8988T (cell line): ENCODE measurements around the gene HSPA1A.

Experiments
- DNase-seq: peaks from one replicate; pipeline ENCODE4 v3.0.0; 2011

The HSPA1A gene

DNA sequence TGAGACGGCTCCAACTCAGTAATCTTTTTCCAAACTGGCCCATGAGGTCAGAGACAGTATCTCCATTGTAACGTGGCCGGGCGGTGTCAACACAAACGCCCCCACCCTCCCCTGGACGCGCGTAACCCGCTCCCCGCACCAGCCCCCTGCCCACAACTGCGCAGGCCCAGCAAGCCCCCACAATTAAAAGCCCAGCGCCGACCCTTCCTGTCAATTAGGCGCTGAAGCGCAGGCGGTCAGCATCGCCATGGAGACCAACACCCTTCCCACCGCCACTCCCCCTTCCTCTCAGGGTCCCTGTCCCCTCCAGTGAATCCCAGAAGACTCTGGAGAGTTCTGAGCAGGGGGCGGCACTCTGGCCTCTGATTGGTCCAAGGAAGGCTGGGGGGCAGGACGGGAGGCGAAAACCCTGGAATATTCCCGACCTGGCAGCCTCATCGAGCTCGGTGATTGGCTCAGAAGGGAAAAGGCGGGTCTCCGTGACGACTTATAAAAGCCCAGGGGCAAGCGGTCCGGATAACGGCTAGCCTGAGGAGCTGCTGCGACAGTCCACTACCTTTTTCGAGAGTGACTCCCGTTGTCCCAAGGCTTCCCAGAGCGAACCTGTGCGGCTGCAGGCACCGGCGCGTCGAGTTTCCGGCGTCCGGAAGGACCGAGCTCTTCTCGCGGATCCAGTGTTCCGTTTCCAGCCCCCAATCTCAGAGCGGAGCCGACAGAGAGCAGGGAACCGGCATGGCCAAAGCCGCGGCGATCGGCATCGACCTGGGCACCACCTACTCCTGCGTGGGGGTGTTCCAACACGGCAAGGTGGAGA, at the start of gene HSPA1A, which contains the start of gene HSPA1L:
HSPA1A (plus strand) TSS at position 519 of the 814 bp plus-strand sequence; CDS start at position 733, 214 bp downstream.
HSPA1L (minus strand) TSS at position 259 of the 814 bp plus-strand sequence. CDS start 3,311 bp downstream, outside the sequence.
- DNase-seq: peak; percentile 92

DNA sequence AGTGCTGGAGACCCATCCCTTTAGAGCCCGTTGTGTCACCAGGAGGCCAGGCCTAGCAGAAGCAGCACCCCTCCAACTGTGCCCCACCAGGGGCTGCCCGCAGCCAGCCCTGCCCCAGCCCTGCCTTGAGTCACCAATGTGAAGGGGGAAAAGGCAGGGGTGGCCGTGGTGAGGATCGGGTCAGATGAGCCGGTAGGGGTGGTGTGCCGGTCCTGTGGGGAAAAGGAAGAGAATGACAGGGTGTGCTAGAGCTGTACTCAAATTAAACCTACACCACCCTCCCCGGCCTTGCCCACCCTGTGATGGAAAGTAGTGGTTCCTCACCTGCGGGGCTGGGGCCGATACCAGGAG, 49.8 kb upstream of the HSPA1A start:
- no peak for DNase-seq

DNA sequence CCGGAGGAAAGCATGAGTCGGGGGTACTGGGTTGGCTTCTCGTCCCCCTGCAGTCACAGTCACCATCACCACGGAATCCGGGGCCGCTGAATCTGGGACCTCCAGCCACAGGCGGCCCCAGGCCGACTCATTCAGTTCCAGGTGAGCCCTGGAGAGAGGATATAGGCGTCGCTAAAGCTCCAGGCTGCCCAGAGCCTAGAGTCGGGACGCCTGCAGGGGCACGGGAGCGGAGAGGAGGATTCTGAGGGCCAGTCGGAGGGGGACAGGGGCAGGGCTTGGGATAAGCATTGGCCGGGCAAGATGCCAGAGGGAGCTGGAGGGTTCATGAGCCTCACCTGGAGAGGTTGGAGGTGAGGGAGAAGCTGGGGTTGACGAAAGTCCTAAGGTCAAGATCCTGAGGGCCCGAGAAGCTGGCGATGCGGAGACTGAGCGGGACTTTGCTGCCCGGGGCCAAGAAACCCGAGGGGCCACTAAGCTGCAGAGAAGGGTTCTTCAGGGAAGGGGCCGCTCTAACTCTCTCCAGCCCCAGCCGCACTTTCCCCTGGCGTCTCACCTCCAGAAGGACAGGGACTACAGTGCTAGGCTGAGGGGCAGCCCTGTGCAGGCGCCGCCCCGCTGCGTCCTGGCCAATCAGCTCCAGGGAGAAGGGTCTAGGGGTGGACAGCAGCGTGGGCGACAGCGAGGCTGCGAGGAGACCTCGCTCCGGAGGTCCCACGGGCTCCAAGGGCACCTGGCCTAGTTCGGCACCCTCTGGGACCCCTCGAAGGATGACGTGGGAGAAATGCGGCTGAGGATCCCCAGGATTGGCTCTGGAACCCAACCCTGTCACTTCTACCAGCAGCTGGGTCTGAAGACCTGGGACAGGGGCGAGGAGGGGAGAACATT, 49.2 kb upstream of the HSPA1A start:
- DNase-seq: no peak

DNA sequence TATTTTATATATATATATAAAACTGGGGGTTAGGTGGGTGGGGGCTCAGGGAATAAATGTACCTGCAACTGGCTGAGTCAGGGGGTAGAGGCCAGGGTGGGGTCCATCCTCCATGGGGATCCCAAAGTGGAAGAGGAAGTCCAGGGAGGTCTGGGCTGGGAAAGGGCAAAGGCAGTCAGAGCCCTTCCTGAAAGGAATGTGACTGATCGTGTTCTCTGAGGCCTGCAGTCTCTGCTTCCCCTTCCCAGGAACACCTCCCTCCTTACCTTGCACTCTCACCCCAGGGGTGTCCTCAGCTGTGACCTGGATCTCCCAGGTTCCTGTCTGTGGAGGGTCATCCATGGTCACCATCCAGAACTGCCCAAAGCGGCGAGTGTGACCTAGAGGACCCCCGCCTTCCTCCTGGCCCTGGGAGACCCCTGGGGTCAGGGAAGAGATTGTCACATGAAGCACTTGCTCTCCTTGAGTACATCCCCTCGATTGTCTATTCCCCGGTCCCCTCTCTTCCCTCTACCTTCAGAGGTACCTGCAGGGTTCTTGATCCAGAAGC, 48.2 kb upstream of the HSPA1A start:
- no peak for DNase-seq

DNA sequence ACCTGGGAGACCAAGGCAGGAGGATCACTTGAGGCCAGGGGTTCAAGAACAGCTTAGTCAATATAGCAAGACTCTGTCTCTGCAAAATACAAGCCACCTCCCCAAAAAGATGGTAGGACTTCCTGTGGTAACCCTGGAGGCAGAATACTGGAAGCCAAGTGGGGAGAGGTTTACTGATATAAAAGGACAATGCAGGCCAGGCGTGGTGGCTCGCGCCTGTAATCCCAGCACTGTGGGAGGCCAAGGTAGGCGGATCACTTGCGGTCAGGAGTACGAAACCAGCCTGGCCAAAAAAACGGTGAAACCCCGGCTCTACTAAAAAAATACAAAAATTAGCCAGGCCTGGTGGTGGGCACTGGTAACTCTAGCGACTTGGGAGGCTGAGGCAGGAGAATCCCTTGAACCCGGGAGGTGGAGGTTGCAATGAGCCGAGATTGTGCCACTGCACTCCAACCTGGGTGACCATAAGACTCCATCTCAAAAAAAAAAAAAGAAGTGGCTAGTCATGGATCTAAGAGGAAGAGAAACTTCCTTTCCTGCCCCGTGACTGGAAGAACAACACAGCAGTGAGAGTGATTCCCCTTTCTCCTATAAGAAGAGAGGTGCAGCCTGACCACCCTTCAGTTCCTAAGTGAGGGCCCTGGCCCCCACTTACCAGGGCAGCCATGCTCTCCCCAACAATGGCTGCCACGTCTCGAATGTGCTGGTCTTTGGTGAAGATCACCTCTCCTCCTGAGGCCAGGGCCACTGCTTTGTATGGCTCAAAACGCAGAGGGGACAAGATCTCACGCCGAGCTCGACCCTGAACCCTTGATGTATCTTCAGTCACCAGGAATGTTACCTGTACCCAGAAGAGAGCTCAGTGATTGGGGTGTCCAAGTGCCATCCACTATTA, 46.7 kb upstream of the HSPA1A start:
- no peak for DNase-seq

DNA sequence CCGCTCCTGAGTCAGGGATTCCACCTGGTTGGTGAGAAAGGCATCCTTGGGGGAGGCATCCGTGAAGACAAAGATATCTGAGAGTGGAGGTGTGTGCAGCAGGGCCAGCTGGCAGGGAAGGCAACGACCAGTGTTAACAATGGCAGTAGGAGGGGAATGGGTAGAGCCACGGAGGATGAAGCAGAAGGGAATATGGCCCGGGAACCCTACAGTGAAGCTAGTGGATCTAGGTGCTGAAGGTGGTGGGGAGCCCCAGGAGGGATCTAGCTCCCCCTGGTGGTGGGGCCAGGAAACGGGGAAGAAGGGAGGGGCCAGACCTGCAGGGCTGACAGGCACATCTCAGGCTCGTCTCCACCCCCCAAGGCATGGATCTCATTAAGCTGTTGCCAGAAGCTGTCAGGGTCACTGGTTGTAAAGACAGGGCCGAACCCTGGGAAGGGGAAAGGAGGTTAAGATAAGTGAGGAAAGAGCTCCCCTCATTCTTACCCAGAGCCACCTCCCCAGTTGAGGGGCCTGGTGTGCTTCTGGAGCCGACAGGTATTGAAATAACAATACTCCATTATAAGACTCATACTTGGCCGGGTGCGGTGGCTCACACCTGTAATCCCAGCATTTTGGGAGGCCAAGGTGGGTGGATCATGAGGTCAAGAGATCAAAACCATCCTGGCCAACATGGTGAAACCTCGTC, 45.5 kb upstream of the HSPA1A start:
- DNase-seq: peak; percentile 97

DNA sequence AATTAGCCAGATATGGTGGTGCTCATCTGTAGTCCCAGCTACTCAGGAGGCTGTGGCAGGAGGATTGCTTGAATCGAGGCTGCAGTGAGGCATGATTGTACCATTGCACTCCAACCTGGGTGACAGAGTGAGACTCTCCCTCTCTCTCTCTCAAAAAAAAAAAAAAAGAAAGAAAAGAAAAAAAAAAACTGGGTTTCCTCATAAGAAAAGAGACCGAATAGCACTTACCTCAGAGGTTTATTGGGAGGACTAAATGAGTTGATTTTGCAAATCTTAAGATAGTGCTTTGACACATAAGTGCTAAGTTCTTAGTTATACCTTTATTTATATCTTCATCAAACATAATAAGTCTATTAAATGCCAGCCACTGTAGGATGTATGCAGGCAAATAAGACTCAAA, 44.5 kb upstream of the HSPA1A start:
- no peak for DNase-seq

DNA sequence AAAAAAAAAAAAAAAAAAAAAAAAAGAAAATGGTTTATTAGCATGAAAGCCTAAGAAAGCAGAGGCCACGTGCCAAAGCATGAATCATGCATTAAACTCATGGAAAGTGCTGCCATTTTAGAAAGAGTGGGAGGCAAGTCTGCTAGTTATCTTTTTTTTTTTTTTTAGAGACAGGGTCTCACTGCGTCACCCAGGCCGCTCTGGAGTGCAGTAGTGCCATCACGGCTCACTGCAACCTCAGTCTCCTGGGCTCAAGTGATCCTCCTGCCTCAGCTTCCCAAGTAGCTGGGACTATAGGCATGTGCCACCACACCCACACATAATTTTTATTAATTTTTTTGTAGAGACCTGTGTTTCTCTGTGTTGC, 43.4 kb upstream of the HSPA1A start:
- no peak for DNase-seq

DNA sequence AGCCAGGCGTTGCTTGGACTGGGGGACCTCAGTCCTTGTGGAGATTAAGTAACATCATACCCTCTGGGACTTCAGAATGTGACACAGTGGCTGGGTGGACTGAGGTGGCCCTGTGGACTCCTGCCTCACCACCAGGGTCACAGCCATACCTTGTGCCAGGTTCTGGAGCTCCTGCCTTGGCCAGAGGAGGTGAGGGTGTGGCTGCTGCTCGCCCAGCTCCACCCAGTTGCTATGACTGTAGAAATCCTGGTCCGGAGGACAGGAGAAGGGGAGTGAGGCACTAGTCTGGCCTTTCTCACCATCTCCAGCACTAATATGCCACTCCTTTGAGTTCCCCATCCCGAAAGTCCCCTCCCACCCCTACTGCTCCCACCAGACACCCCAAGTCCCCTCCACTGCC, 40.2 kb upstream of the HSPA1A start:
- no peak for DNase-seq

DNA sequence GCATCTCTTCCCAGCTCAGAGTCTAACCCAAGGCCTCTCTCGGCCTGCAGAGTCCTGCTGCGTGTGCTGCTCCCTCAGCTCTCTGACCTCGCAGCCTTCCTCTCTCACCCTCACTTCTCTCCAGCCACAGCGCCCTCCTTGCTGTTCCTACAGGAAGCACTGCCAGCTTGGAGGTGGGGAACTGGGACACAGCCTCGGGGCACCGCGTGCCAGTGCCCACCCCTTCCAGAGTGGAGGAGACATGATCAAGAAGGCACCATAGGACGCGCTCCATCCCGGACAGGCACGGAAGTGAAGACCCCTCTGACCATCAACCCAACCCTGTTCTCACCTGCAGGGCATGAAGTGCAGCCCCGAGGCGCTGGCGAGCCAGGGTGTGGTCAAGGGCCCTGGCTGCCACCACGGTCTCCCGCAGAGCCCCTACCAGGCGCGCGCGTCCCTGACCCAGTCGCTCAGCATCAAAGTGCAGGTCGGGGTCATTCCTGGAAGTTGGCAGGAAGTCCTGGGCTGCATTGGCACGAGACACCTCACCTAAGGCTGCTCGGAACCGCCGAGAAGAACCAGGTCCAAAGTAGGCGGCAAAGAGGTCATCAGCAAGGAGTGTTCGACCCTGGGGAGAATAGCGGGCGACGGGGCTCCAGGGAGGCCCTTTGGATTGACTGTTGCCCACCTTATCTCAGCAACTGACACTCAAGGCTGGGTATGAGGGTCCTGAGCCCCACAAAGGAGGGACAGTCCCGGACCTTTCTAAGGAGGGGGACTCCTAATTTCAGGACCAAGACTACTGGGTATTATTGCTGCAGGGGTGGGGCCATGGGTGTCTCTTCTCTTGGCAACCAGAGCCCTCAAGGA, 39.5 kb upstream of the HSPA1A start:
- DNase-seq: no peak

DNA sequence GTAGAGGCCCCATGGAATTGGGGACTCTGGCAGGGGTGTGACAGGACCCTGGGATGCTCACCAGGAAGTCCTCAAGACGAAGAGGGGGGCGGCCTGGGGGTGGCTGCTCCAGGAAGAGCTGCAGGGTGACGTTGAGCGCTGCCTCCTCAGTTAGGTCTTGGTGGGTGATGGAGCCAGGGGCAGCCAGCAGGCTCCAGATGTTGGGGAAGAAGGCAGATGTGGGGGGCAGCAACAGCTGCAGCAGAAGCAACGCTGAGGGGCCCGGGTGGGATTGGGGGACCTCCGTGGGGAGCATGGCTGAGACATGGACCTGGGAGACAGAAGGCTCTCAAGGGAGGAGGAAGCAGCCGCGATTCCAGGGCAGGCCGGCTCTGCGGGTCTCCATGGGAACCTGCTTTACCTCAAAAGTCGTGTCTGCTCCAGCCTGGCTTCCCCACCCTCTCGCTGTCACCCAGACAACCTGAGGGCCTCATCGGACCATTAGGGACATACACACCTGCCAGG, 38.8 kb upstream of the HSPA1A start:
- DNase-seq: no peak

DNA sequence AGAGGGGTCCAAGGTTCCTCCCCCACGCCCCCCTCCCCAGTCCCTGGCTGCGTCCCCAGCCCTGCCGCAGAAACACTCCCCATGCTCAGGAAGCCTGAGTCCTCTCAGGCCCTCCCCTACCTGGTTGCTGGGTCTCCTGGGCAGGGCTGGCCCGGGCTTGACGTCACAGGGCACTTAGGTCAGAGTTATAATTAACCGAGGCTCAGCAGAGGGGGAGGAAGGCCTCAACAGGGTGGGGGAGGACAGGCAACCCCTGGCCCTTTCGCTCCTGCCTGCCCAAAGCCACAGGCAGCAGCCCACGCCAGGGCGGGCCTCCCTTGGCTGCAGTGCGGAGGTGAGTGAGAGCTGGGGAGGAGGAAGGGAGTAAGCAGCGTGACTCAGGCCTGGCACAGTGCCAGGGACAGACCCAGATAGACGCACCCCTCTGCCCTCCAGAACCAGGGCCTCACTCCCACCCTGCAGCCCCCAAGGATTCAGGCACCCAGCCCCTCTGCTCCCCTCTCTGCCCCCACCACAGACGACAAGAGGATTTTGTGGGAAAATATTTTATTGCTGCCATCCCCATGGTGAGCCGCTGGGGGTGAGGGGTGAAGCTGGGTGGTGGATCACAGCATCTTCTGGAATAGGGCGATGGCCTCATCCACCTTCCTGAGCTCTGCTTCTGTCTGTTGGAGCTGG, 38.2 kb upstream of the HSPA1A start, which contains the start of gene VWA7:
VWA7 (minus strand) TSS at position 340 of the 678 bp plus-strand sequence. CDS start 549 bp downstream, outside the sequence.
- DNase-seq: peak; percentile 83

DNA sequence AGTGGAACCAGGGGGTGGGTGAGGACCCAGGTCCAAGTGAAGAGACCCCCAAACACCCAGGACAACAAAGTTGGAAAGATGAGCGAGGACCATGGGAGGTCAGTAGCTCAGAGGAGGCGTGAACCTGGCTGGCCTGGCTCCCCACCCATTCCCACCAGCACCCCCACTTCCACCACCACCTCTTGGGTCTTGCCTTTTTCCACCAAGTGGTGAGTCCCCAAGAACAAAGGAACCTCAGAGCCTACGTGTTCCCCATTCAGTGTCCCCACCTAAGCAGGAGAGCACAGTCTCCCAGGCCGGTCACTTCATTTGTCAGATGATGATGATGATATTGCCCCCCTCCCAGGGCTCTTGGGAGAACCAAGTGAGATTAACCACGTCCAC, 37.7 kb upstream of the HSPA1A start:
- no peak for DNase-seq

DNA sequence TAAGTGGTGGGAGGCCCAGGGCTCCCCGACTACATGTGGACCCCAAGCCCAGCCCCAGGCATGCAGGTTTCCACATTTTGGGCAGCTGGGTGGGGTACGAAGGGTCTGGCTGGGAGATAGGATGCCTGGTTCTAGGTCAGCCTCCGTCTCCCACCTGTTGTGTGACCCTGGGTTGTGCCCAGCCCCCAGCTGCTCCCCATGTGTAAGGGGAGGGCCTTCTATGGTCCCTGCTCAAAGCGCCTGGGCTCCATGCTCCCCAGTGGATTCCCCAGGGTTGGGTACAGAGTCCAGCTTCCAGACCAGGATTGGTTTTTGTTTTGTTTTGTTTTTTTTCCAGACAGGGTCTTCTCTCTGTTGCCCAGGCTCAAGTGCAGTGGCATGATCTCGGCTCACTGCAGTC, 37.1 kb upstream of the HSPA1A start:
- DNase-seq: no peak

DNA sequence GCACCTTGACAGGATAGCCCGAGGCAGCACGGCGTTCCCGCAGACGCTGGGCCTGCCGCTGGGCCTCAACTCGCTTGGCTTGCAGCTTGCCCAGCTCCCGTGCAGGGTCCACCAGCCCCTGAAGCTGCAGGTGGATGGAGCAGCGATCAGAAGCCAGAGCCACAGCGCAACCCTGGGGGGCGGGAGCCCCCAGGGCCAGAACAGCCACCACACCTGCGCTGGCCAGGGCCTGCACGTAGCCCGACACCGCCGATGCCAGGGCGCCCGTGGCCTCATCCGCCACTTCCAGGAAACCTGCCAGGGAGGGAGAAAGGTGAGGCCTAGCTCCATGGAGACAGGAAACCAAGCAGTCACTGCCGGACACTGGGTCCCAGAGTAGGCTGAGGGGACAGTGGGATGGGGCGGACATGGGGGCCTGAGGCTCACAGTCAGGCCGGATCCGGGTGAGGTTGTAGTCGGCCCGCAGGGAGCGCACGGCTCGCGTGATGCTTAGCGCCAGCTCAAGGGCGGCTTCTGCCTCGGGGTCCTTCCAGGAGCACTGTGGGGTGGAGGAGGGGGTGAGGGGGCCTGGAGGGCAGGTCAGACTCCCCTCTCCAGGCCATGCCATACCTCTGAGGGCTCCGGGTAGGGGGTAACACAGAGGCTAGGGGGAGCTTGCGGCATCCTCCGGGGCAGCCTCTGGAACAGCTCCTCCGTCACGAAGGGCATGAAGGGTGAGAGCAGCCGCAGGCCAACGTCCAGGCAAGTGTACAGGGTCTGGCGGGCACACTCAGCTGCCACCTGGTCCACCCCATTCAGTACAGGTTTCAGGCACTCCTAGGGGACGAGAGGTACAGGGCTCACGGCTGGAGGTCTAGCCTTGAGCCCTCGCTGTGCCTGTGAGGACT, 36.1 kb upstream of the HSPA1A start:
- no peak for DNase-seq

DNA sequence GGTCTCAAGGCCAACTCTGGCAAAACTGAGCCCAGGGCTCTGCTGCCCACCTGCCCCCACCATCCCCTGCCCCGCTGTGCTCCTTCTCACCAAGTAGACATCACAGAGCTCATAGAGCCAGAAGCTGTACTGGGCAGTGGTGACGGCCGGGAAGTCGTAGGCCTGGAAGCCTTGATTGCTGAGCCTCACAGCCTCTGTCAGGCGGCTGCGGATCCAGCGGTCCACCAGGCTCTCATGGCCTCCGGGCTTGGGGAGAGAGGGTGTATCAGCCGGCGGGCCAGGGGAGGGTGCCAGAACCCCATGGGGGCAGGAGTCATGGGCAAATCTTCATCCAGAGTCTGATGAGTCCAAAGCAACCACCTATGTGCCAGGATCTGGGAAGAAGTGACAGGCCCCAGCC, 35.4 kb upstream of the HSPA1A start:
- no peak for DNase-seq

DNA sequence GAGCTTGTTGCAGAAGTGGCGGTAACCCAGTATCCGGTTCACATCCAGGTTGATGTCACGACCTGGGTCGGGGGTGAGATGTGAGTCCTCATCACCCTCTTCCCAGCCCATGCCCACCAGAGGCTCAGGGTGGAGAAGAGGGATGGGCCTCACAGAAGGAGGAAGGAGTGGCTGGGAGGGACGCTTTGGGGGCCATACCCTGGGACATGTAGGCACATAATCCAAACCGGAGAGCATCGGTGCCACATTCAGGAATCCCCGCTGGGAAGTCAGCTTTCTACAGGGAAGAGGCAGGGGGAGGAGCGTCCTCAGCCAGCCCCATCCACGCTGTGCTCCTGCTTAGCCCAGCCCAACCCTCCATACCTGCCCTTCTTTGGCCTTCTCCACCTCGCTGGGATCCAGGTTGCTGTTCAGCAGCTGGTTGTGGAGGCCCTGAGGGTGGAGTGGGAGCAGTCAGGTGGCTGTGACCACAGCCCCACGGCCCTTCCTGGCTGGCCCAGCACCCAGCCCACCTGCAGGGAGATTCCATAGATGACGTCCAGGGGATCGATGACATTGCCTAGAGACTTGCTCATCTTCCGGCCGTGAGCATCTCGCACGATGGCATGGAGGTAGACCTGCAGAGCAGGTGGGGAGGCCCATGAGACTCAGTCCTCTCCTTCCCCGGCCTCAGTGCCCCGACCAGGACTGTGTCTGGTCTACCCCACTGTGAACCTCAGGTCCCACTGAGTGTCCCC, 34.7 kb upstream of the HSPA1A start:
- DNase-seq: no peak
